HG03469 (cell line): ENCODE results near the gene FAM117B.
"Not testable (repeated sequence)": the region's sequence is repeated elsewhere in the genome, so short reads cannot be mapped to it uniquely, and the experiment has no call there.

Experiments
- ATAC-seq: cut with Tn5 transposase; IDR thresholded peaks from one replicate; pipeline ENCODE4 v1.9.1; 2021; ENCODE audit warnings: mild to moderate bottlenecking, moderate library complexity, moderate number of reproducible peaks; ENCODE audit not compliant: unreplicated experiment

The FAM117B gene

DNA sequence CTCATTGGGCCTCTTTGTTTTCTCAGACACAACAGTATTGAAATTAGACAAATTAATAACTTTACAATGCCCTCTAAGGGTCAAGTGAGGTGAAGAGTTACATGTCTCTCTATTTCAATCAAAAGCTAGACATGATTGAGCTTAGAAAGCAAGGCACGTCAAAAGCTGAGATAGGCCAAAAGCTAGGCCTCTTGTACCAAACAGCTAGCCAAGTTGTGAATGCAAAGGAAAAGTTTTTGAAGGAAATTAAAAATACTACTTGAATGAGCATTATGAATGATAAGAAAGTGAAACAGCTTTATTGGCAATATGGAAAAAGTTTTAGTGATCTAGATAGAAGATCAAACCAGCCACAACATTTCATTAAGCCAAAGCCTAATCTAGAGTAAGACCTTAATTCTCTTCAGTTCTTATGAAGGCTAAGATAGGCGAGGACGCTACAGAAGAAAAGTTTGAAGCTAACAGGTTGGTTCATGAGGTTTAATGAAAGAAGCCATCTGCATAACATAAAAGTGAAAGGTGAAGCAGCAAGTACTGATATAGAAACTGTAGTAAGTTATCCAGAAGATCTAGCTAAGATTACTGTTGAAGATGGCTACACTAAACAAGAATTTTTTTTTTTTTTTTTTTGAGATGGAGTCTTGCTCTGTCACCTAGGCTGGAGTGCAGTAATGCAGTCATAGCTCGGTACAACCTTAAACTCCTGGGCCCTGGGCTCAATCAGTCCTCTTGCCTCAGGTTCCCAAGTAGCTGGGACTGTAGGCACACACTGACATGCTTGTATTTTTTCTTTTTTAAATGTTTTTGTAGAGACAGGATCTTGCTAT lies 65.5 kb downstream of the FAM117B start:
- no peak for ATAC-seq

- no peak for ATAC-seq
Measured at GRCh38 chr2:202703091-202703490, 68.3 kb downstream of the FAM117B start.

DNA sequence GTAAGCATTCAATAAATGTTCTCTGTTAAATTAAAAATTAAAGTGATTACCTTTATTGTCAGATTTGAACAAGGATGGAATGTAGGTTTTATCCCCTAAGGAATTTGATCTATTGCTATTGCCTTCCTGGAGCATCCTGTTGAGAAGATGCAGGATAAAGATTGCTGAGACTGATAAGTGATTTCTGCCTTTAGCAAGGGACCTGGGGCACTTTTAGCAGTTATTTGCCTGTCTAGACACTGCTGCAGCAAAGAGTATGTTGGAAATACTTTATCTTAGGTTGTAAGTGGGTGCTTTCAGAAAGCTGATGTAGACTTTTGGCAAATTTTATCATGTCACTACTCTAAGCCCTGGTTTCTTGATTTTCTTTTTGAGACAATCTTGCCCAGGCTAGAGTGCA lies 69.5 kb downstream of the FAM117B start:
- no peak for ATAC-seq

DNA sequence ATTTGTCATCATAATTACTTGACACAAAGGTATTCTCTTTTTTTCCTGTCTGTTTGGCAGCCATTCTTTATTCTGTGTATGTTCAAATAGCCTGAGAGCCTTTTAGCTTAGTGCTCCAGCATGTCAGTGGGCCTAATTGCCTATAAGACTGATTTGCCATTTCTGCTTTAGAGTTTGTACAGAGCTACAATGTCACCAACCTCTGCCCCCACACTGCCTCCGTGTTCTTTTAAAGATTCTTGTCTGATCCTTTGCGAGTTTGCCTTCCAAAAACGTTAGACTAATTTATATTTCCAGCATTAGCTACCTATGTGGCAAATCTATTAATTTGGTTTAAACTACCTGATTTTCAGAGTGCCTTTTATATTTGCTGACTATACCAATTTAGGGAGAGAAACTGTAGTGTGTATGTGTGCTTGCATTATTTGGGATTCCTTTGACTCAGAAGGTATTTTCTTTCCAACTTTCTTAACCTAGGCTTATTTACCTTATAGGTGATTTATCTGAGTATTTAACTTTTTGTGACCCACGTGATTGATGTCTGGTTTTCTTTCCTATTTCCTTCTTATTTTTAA lies 70.8 kb downstream of the FAM117B start:
- ATAC-seq: no peak

DNA sequence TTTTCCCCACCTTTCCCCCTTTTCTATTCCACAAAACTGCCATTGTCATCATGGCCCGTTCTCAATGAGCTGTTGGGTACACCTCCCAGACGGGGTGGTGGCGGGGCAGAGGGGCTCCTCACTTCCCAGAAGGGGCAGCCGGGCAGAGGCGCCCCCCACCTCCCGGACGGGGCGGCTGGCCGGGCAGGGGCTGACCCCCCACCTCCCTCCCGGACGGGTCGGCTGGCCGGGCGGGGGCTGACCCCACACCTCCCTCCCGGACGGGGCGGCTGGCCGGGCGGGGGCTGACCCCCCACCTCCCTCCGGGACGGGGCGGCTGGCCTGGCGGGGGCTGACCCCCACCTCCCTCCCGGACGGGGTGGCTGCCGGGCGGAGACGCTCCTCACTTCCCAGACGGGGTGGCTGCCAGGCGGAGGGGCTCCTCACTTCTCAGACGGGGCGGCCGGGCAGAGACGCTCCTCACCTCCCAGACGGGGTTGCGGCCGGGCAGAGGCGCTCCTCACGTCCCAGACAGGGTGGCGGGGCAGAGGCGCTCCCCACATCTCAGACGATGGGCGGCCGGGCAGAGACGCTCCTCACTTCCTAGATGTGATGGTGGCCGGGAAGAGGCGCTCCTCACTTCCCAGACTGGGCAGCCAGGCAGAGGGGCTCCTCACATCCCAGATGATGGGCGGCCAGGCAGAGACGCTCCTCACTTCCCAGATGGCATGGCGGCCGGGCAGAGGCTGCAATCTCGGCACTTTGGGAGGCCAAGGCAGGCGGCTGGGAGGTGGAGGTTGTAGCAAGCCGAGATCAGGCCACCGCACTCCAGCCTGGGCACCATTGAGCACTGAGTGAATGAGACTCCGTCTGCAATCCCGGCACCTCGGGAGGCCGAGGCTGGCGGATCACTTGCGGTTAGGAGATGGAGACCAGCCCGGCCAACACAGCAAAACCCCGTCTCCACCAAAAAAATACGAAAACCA lies 80.5 kb downstream of the FAM117B start:
- not testable (repeated sequence) for ATAC-seq

DNA sequence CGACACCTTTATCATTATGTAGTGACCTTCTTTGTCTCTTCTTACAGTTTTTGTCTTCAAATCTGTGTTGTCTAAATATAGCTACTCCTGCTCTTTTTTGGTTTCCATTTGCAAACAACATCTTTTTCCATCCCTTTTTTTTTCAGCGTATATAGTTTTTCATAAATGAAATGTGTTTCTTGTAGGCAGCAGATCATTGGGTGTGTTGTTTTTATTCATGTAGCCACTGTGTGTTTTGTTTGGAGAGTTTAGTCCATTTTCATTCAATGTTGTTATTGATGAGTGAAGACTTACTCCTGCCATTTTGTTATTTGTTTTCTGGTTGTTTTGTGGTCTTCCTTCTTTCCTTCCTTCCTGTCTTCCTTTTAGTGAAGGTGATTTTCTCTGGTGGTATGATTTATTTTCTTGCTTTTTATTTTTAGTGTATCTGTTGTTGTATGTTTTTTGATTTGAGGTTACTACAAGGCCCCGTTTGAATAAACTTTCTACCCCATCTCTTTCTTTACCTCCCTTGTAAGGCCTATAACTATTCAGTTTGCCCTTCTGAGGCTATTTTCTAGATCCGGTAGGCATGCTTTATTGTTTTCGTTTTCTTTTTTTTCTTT lies 81.4 kb downstream of the FAM117B start:
- ATAC-seq: no peak

GRCh38 chr2:202716953-202717597 lies 82.3 kb downstream of the FAM117B start:
- ATAC-seq: no peak

- ATAC-seq: no peak
Measured at GRCh38 chr2:202717598-202718310, 83.0 kb downstream of the FAM117B start.

- ATAC-seq: no peak
Measured at GRCh38 chr2:202718614-202719013, 83.8 kb downstream of the FAM117B start.

DNA sequence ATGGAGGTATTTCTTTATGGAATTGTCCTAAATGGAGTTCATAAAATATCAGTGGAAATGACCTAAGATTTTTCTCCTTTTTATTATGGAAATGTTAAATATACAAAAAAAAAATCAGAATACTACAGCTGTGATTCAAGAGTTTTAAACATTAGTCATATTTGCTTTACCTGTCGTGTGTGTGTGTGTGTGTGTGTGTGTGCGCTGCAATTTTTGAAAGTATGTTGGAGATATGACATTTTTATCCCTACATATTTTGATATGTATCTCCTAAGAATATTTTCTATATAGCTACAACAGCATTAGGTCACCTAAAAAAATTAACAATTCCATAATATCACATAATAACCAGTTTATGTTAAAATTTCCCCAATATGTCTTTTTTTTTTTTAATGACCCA lies 85.5 kb downstream of the FAM117B start:
- no peak for ATAC-seq

DNA sequence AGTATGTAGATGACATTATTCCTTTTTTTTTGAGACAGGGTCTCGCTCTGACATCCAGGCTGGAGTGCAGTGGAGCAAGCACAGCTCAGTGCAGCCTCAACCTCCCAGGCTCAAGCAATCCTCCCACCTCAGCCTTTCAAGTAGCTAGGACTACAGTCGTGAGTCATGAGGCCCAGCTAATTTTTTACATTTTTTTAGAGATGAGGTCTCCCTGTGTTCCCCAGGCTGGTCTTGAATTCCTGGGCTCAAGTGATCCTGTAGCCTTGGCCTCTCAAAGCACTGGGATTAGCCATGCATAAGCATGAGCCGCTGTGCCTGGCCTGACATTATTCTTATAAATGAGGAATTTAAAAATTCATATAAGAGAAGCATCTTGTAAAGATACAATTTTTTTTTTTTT lies 86.9 kb downstream of the FAM117B start:
- ATAC-seq: no peak

DNA sequence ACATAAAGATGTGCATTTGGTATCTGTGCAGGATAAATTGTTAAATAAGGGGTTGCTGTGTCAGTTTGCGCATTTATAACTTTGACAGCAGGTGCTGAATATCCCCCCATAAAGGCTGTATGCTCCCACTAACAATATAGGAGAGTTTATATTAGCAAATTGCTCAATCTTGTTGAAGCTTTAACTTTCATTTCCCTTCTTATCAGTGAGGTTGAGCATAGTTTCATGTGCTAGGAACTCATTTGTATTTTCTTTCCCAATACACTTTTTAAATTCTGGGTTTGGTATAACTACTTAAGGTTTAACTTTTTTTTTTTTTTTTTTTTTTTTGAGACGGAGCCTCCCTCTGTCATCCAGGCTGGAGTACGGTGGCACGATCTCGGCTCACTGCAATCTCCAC lies 89.0 kb downstream of the FAM117B start:
- no peak for ATAC-seq

DNA sequence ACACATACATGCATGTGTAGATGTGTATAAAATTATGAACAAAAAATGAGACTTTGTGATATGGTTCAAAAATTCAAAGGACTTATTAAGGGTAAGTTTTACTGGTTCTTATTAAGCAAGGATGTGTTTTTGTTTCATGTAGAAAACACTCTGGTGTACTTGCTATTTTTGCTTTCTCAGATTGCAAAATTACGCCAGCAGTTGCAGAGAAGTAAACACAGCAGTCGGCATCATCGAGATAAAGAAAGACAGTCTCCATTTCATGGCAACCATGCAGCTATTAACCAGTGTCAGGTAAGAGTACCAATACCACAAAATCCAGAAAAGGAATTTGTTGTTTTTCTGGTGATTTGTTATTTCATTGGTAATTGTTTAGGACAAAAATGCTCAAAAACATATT lies 91.3 kb downstream of the FAM117B start:
- no peak for ATAC-seq

- no peak for ATAC-seq
Measured at GRCh38 chr2:202736826-202737225, 102.1 kb downstream of the FAM117B start.

DNA sequence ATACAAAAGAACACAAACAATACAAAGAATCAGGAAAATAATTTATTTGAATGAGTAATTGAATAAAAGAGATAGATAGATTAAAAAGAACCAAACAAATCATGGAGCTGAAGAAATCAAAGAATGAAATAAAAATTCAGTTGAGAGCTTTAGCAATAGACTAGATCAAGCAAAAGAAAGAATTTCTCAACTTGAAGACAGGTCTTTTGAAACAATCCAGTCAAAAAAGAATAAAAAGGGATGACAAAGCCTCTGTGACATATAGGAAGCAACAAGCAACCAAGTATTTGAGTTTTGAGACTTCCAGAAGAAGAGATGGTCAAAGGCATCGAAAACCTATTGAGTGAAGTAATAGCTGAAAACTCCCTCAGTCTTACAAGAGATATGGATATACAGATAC lies 108.8 kb downstream of the FAM117B start:
- ATAC-seq: no peak

DNA sequence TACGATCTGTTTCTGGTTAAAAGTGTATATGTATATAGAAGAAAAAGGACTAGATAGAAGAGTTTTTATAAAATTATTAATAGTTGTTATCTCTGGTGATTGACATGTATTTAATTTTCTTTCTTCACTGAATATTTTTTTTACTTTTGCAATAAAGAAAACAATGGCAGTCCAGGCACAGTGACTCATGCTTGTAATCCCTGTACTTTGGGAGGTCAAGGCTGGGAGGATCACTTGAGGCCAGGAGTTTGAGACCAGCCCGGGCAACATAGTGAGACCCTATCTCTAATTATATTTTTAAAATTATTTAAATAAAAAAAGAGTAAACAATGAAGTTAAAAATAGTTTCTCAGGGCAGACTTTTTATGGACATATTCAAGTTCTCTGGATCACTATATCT lies 114.7 kb downstream of the FAM117B start:
- no peak for ATAC-seq

DNA sequence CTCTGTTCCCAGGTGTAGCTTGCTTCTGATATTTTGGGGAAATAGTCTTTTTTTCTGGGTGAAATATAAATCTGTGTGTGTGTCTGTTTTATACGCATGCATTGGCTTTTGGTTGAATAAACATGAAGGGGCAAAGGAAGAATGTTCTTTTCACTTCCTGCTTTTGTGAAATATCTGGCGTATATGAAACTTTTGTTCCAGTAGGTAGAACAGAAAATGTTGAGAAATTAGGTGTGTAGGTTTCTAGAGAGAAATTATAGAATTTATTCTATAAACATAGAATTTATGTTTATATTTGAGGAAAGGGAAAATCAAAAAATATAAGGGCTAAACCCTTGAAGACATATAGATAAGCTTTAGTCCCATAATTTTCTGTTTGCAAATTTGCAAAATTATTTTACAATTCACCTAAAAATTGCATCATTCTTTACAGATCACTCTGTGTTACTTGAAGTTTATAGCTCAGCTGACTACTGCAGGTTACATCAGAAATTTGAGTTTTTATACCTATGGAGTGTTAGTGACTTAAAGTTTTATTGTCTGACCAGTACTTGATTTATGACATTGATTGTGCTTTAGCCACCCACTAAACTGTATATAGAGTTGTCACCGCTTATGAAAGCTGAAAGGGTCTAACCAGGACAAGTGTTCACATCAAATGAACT lies 116.1 kb downstream of the FAM117B start:
- no peak for ATAC-seq

DNA sequence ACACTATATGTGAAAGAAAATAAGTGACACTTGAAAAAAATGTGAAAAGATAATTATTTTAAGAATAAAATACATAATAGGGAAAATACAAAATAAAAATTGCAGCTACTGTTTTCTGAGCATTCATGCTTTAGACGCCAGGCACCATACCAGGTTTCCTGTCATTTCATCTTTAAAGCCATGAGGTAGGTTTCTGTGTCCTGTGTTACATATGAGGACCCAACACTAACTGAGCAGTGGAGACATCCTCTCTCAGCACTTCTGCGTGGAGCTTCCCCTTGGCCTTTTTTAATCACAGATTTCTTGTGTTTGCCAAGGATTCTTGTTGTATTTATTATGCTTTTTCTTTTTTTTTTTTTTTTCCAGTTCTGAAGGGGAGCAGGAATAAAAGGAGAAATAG lies 117.3 kb downstream of the FAM117B start:
- no peak for ATAC-seq

DNA sequence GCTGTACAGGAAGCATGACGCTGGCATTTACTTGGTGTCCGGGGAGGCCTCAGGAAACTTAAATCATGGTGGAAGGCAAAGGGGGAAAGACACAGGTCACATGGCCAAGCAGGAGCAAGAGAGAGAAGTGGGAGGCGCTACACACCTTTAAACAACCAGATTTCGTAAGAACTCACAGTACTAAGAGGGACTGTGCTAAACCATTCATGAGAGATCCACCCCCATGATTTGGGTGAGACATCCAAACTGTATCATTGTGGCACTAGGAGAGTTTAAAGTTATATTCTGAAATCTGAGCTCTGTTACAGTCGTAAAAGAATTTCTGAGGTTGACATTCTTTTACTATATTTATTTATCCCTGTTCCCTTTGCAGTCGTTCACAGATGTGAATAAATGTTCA lies 120.2 kb downstream of the FAM117B start:
- no peak for ATAC-seq
